Measurements from ENCODE around the gene DPYD.

Gene DPYD

DNA sequence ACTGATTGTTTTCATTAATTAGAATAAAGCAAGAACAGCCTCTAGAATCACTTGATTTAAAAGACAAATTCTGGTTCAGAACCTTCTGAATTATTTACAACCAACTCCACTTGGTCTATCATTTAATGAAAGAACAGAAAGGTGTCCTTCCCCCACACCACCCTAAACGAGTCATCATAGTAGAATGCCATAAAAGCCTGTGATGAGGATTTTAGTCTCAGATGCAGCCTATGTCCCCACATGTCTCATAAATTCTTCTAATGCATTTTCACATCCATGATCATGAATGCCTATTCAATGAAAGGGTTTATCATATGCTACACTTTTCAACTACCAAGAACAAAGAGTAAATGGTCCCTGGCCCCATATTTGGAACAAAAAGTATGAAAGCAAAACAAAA lies 508.1 kb downstream of the DPYD start:
- in situ Hi-C loops (cut with MboI; ENCODE audit: low sequenced_read_pairs) = no loop called here
- DNase-seq (ENCODE audit: low spot score in 2 of 2) = no peak

DNA sequence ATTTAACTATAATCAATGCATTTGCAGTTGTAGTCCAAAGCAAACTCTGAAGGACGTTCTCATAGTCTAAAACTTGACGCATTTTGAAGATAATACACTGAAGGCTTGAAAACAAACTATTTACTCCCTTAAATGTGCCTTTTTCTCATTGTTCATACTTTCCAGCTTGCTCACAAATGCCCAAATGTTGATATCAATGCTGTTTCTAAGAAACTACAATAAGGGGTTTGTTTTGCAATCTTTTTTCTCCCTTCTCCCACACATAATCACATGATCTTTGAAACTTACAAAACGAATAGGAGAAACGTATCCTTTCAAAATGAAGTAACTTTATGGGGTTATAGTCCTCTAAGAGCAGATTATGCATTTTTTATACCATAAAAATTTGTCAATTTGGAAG lies 508.7 kb downstream of the DPYD start:
- in situ Hi-C loops (cut with MboI; ENCODE audit: low sequenced_read_pairs) = no loop called here
- Histone ChIP-seq H3K4me3 (no peak overlapping the region), H3K36me3 (replicated peaks) (no peaks in the 10 kb centered on the region), H3K9me3 (no peaks in the 10 kb centered on the region), H3K27me3 (ENCODE audit: low read depth) (no peaks in the 10 kb centered on the region), H3K4me1 (no peaks in the 10 kb centered on the region)
- DNase-seq (ENCODE audit: low spot score in 2 of 2) = no peak

More for the DNA sequence above, 508.1 kb downstream of the DPYD start:
- H3K36me3 ChIP-seq (replicated peaks) = no peaks in the 10 kb centered on the region
- no peaks in the 10 kb centered on the region for H3K9me3 ChIP-seq
- H3K4me3 ChIP-seq = no peak overlapping the region
- no peaks in the 10 kb centered on the region for H3K4me1 ChIP-seq
- H3K27me3 ChIP-seq (ENCODE audit: low read depth) = 0 out of 2 replicates have a peak, but pooled peaks cover under 1% of the 10 kb centered on the region

DNA sequence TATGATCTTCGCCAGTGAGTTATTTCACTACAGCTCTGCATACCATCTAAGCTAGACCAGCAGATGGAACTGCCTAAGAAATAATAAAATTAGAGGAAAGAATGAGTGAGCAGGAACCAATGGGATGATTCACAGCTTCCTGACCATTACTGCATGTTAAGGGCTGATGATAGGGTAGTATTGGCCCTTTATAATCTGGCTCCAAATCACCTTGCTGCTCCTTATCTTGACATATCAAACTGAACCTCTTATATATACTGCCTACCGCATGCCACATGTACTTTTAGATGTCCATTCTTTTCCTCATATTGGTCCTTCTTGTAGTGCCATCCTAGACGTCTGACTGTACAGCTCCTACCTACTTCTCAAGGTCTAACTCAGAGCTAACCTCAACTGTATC lies 524.4 kb downstream of the DPYD start:
- Histone ChIP-seq H3K4me3 (no peak overlapping the region), H3K27me3 (ENCODE audit: low read depth) (no peaks in the 10 kb centered on the region), H3K36me3 (replicated peaks) (no peaks in the 10 kb centered on the region), H3K9me3 (no peaks in the 10 kb centered on the region), H3K4me1 (no peaks in the 10 kb centered on the region)
- in situ Hi-C loops (cut with MboI; ENCODE audit: low sequenced_read_pairs) = no loop called here
- DNase-seq (ENCODE audit: low spot score in 2 of 2) = no peak

DNA sequence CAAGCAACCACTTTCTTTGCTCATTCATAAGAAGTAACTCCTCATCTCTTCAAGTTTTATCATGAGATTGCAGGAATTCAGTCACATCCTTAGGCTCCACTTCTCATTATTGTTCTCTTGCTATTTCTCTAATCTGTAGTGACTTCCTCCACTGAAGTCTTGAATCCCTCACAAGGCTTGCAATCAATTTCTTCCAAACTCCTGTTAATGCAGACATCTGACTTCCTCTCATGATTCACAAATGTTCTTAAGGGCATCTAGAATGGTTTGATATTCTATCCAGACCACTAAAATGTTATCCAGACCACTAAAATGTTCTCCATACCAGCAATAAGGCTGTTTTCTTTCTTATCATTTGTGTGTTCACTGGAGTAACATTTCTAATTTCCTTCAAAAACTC lies 528.1 kb downstream of the DPYD start:
- Histone ChIP-seq H3K4me1 (no peaks in the 10 kb centered on the region), H3K27me3 (ENCODE audit: low read depth) (no peaks in the 10 kb centered on the region), H3K36me3 (replicated peaks) (no peaks in the 10 kb centered on the region), H3K9me3 (no peaks in the 10 kb centered on the region), H3K4me3 (no peak overlapping the region)
- DNase-seq (ENCODE audit: low spot score in 2 of 2) = no peak
- in situ Hi-C loops (cut with MboI; ENCODE audit: low sequenced_read_pairs) = no loop called here

DNA sequence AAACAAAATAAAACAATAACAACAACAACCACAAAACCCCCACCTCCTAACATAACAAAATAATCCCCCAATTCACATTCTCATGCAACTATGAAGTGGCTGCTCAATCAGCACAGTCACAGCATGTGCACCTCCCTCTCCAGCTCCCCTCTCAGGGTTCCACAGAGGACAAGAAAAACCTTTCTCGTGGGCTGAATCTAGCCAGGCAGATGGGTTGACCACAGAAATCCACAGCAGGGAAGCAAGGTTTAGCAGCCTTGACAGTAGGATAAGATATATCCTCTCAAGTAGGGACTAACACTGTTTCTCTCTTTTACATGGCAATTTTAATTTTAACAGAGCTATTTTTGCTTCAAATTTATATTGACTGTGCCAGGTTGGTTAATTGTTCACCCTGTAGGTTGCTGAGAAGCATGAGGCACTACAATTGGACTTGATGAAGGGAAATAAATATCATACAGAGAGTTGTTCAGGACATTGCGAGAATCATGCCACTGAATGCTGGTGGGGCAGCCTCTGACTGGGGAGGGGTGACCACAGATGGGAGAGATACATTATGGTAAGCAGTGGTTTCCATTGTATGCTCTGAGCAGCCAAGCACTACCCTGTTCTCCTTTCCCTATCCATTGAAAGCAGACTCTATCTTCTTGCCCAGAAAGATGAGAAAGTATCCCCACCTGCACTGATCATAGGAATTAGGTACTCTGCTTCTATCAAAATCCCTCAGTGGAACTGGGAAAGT lies 535.1 kb downstream of the DPYD start:
- Histone ChIP-seq H3K36me3 (replicated peaks) (no peaks in the 10 kb centered on the region), H3K9me3 (no peaks in the 10 kb centered on the region), H3K27me3 (ENCODE audit: low read depth) (no peaks in the 10 kb centered on the region), H3K4me3 (no peak overlapping the region), H3K4me1 (no peaks in the 10 kb centered on the region)
- in situ Hi-C loops (cut with MboI; ENCODE audit: low sequenced_read_pairs) = no loop called here
- no peak for DNase-seq (ENCODE audit: low spot score in 2 of 2)

DNA sequence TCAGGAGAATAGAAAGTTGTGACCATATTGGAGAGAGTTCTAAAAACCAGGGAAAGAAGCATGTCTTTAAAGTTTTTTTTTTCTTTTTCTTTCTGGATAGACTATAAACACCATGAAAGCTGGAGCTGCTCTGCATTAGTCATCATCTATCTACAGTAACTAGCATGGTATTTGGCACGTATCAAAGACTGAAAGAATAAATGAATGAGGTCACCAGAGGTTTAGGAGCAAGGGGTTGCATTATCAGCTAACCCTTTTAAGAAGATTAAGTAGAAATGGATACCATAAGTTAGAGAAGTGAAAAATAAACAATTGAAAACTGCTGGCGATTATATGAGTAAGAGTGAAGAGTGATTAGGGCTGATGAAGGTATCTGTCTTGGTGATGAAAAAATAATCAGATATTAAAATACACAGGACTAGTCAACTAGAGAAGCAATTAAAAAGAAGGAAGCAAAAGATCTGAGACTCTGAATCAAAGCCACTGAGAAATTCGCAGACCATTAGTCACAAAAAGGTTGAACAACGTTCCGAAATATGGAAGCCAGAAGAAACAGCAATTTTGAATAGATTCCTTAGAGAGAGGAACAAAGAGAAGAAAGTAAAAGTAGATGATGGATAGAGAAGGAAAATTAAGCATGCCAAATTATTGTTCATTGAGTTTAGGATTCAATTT lies 536.4 kb downstream of the DPYD start:
- in situ Hi-C loops (cut with MboI; ENCODE audit: low sequenced_read_pairs) = no loop called here
- H3K36me3 ChIP-seq (replicated peaks) = no peaks in the 10 kb centered on the region
- no peaks in the 10 kb centered on the region for H3K27me3 ChIP-seq (ENCODE audit: low read depth)
- H3K4me3 ChIP-seq = no peak overlapping the region
- H3K9me3 ChIP-seq = no peaks in the 10 kb centered on the region
- H3K4me1 ChIP-seq = no peaks in the 10 kb centered on the region
- DNase-seq (ENCODE audit: low spot score in 2 of 2) = no peak

DNA sequence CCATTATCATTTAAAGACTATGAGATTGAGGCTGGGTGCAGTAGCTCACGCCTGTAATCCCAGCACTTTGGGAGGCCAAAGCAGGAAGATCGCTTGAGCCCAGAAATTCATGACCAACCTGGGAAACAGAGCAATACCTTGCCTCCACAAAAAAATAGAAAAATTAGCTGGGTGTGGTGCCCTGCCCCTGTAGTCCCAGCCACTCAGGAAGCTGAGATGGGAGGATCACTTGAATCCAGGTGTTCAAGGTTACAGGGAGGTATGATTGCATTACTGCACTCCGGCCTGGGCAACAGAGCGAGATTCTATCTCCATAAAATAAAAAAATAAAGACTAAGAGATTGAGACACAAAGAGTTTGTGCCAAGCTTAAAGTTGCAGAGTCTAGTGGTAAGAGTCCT lies 537.0 kb downstream of the DPYD start:
- in situ Hi-C loops (cut with MboI; ENCODE audit: low sequenced_read_pairs) = no loop called here
- H3K4me3 ChIP-seq = no peak overlapping the region
- no peaks in the 10 kb centered on the region for H3K36me3 ChIP-seq (replicated peaks)
- no peaks in the 10 kb centered on the region for H3K4me1 ChIP-seq
- no peaks in the 10 kb centered on the region for H3K9me3 ChIP-seq
- DNase-seq (ENCODE audit: low spot score in 2 of 2) = no peak
- H3K27me3 ChIP-seq (ENCODE audit: low read depth) = no peaks in the 10 kb centered on the region

DNA sequence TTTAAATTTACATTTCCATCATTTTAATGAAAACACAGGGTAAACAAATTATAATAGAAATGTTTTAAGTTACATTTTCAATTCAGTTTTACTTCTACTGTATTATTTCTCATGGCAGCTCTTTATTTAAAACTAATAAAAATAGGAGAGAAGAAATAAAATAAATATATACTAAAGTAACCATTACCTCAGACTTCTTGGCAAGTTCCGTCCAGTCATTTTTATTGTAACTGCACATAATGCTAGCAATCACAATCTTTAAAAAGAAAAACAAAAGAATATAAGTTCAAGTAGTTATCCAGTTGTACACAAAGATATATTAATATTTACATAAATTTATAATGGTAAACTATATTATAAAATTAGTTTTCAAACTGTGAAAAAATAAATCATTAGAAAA lies 538.6 kb downstream of the DPYD start:
- H3K36me3 ChIP-seq (replicated peaks) = no peaks in the 10 kb centered on the region
- in situ Hi-C loops (cut with MboI; ENCODE audit: low sequenced_read_pairs) = no loop called here
- no peaks in the 10 kb centered on the region for H3K9me3 ChIP-seq
- DNase-seq (ENCODE audit: low spot score in 2 of 2) = no peak
- no peaks in the 10 kb centered on the region for H3K27me3 ChIP-seq (ENCODE audit: low read depth)
- H3K4me1 ChIP-seq = no peaks in the 10 kb centered on the region
- no peak overlapping the region for H3K4me3 ChIP-seq

DNA sequence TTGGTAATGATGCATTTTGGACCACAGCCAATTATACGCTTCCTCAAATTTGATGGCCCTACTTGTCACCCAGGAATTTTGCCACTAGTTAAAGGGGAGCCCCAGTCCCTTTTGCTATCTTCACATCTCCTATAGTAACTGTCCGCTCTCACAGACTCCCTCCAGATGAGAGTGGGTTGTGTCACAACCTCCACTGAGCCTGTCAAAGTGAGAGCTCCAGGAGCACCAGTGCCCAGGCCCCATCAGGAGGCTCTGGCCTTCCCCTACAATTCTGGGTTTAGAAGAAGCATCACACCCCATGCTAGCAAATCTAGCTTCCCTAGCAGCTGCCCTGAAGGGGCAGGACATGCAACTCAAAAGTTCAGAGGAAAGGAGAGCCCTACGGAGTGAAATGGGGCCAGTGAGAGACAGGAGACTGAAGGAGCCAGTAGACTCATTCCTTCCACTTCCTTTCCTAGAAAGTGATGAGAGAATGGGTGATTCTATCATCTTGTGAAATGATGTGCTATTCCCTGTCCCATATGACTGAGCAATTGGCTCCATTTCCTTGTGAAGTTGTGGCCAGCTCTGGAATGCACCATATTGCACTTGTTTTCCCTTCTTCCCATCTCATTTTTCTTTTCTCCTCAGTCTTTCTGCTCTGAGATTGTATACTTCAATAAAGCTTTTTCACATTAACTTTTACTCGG lies 541.3 kb downstream of the DPYD start:
- in situ Hi-C loops (cut with MboI; ENCODE audit: low sequenced_read_pairs) = no loop called here
- no peaks in the 10 kb centered on the region for H3K27me3 ChIP-seq (ENCODE audit: low read depth)
- no peak overlapping the region for H3K4me3 ChIP-seq
- H3K4me1 ChIP-seq = no peaks in the 10 kb centered on the region
- no peaks in the 10 kb centered on the region for H3K36me3 ChIP-seq (replicated peaks)
- H3K9me3 ChIP-seq = no peaks in the 10 kb centered on the region
- DNase-seq (ENCODE audit: low spot score in 2 of 2) = no peak

DNA sequence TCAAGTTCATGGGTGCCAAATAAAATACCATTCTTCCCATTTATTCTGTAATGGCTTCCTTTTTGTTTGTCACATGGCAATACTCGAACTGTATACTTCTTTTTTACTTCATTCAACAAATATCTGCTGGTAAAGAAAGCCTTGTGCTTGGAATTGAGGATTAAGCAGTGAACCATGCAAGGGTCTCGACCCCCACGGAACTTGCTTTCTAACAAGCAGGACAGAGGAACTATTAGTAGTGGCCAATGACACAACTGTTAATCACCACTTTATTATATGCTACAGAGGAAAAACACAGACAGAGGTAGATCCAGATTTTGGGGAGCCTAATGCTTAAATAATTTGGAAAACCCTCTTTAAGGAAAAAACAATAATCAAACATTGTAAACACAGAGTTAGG lies 542.2 kb downstream of the DPYD start:
- Histone ChIP-seq H3K27me3 (ENCODE audit: low read depth) (no peaks in the 10 kb centered on the region), H3K4me1 (no peaks in the 10 kb centered on the region), H3K4me3 (no peak overlapping the region), H3K36me3 (replicated peaks) (no peaks in the 10 kb centered on the region), H3K9me3 (no peaks in the 10 kb centered on the region)
- in situ Hi-C loops (cut with MboI; ENCODE audit: low sequenced_read_pairs) = no loop called here
- DNase-seq (ENCODE audit: low spot score in 2 of 2) = no peak

DNA sequence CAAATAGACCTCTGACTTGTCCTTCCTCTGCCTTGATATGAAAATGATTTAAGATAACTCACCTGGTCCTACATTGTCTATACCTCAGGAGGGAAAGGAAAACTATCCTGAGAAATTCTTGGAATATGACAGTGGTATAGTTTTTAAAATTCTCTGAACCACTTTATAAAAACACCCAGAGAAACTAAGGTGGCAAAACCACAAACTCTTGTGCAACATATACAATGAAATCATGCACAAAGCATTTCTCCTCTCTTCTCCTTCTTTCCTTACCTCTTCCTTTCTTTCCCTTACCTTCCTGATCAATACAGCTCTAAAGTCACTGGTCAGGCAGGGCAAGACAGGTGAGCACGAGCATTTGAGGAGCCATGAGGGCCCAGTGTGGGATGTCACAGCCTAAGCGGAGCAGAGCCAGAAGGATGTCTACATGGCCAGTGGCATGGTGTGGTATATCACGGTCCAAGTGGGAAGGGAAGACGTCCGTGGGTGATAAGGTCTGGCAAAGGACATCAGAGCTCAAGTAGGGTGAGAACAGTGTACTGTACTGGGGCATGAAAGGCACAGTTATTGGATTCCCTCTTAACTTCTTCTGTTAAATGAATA lies 543.3 kb downstream of the DPYD start:
- no peaks in the 10 kb centered on the region for H3K9me3 ChIP-seq
- no peaks in the 10 kb centered on the region for H3K4me1 ChIP-seq
- H3K36me3 ChIP-seq (replicated peaks) = no peaks in the 10 kb centered on the region
- no peaks in the 10 kb centered on the region for H3K27me3 ChIP-seq (ENCODE audit: low read depth)
- no peak for DNase-seq (ENCODE audit: low spot score in 2 of 2)
- no peak overlapping the region for H3K4me3 ChIP-seq
- in situ Hi-C loops (cut with MboI; ENCODE audit: low sequenced_read_pairs) = no loop called here

DNA sequence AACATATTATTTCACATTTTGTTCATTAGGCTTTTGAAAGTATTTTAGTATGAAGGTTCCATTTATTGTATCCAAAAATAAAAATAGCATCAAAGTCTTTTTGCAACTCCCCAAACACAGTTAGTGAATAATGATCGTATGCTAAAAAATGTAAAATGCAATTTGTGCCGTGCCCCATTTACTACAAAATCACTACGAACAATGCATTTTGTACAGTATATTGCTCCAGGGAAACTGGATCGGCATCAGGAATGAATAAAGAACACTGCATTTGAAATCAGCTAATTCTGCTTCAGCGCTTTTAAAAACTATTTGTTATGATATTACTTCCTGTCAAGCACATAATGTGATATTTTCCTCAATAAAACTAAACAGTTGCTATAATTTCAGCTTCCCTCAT lies 547.8 kb downstream of the DPYD start:
- no peaks in the 10 kb centered on the region for H3K36me3 ChIP-seq (replicated peaks)
- H3K9me3 ChIP-seq = no peaks in the 10 kb centered on the region
- in situ Hi-C loops (cut with MboI; ENCODE audit: low sequenced_read_pairs) = no loop called here
- no peak overlapping the region for H3K4me3 ChIP-seq
- DNase-seq (ENCODE audit: low spot score in 2 of 2) = no peak
- no peaks in the 10 kb centered on the region for H3K27me3 ChIP-seq (ENCODE audit: low read depth)
- no peaks in the 10 kb centered on the region for H3K4me1 ChIP-seq

DNA sequence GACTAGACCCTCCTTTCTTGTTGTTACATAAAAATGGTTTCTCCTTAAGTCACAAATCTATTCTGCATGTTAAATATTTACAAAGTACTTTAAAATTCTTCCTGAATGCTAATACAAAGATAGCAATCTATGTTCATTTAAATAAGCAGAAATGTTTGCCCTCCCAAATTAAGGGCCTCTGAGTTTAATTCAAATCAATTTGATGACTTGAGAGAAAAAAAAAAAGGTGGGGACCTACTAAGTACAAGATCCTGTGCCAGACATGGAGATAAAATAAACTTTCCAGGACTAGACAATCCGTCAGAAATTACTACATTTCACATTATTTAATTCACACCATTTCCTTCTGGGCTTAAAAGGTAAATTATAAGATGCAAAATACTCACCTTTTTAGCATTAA lies 548.3 kb downstream of the DPYD start:
- DNase-seq (ENCODE audit: low spot score in 2 of 2) = no peak
- in situ Hi-C loops (cut with MboI; ENCODE audit: low sequenced_read_pairs) = no loop called here
- H3K27me3 ChIP-seq (ENCODE audit: low read depth) = no peaks in the 10 kb centered on the region
- H3K36me3 ChIP-seq (replicated peaks) = no peaks in the 10 kb centered on the region
- H3K9me3 ChIP-seq = no peaks in the 10 kb centered on the region
- no peak overlapping the region for H3K4me3 ChIP-seq
- no peaks in the 10 kb centered on the region for H3K4me1 ChIP-seq

DNA sequence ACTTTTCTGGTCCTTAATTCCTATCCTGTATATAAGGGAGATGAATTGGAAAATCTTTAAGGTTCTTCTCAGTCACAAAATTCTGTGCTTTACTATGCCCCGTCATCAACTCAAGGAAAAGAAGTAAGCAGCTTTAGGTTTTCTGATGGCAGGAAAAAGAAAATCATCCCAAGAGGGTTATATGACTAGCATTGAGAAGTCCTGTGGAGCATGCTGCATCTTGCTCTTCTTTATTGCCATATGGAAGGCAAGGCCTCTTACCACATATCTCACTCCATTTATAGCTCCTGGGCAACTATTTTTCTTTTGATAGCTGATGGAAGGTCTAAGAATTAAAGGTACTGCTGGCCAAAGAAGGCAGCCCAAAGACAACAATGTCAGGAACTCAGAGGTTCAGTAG lies 552.5 kb downstream of the DPYD start:
- no peaks in the 10 kb centered on the region for H3K36me3 ChIP-seq (replicated peaks)
- in situ Hi-C loops (cut with MboI; ENCODE audit: low sequenced_read_pairs) = no loop called here
- H3K4me3 ChIP-seq = no peak overlapping the region

More for the DNA sequence above, 552.5 kb downstream of the DPYD start:
- no peak for DNase-seq (ENCODE audit: low spot score in 2 of 2)
- H3K9me3 ChIP-seq = no peaks in the 10 kb centered on the region
- H3K27me3 ChIP-seq (ENCODE audit: low read depth) = no peaks in the 10 kb centered on the region
- H3K4me1 ChIP-seq = no peaks in the 10 kb centered on the region
